Fibroblast of villous mesenchyme (primary cell): ENCODE results near the gene COL12A1. TPM values are rescaled to one million over a fixed set of nuclear protein-coding genes. Genes with fewer than 3 reads are reported as not detected.
A peak's percentile ranks its signal among the peaks of the same experiment; 100 is the strongest.
"Not testable (repeated sequence)": the region's sequence is repeated elsewhere in the genome, so short reads cannot be mapped to it uniquely, and the experiment has no call there.

Experiments
- DNase-seq: peaks from one replicate; pipeline ENCODE4 v3.0.0-alpha.2; 2010; ENCODE audit warnings: low read depth
- H3K4me3 ChIP-seq: 2 replicates; pipeline ENCODE4 v1.5.1; 2011; ENCODE audit warnings: low read depth, mild to moderate bottlenecking, low read length
- total RNA-seq: library from RNA; depleted of rRNA; stranded (reverse); fragments of >200 nt; gene quantifications from 2 replicates; pipeline ENCODE4 v1.2.3, GENCODE V29; 2012
- TF ChIP-seq, protein P1 (sequence below): IDR thresholded peaks from 2 replicates; pipeline ENCODE4 v1.5.1; 2012; ENCODE audit warnings: low read depth, mild to moderate bottlenecking, low read length; ENCODE audit not compliant: insufficient read depth

Gene COL12A1
- total RNA-seq, 1 donor, result 1,107 TPM

DNA sequence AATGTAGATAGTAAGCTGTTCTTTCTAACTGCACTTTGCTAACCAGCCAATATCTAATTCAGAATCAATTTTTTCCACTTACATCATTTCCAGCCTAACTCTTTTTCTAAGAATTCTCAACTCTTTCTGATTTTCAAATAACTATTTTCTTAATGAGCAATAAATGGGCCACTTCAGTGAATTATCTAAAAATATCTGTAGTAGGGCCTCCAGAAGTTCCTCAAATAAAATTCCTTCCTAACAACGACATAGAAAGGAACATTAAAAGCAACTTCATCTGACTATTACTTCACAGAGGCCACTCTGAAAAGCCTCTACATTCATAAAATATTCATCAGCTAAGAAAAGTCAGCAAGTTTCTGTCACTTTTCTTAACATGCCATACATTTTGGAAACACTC is 4.8 kb downstream of the COL12A1 start:
- DNase-seq, result no peak
- TF ChIP-seq, protein P1, sequence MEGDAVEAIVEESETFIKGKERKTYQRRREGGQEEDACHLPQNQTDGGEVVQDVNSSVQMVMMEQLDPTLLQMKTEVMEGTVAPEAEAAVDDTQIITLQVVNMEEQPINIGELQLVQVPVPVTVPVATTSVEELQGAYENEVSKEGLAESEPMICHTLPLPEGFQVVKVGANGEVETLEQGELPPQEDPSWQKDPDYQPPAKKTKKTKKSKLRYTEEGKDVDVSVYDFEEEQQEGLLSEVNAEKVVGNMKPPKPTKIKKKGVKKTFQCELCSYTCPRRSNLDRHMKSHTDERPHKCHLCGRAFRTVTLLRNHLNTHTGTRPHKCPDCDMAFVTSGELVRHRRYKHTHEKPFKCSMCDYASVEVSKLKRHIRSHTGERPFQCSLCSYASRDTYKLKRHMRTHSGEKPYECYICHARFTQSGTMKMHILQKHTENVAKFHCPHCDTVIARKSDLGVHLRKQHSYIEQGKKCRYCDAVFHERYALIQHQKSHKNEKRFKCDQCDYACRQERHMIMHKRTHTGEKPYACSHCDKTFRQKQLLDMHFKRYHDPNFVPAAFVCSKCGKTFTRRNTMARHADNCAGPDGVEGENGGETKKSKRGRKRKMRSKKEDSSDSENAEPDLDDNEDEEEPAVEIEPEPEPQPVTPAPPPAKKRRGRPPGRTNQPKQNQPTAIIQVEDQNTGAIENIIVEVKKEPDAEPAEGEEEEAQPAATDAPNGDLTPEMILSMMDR, result no peak
- no peak overlapping the region for H3K4me3 ChIP-seq

DNA sequence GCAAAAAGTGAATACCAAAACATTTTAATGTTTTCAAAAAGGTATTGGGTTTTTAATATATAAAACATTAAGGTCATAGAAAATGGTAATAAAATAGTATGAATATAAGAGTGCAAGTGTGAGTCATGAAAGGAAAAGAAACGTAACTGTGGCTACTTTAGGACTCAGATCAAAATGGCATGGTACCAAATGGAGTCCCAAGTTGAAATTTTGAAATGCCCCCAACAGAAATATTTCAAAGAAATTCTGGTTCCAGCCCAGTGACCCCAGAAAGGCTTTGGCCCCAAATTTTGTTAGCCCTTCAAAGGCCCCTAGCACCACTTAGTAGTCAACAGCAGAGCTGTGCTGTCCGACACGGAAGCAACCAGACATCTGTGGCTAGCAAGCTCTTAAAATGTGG is 6.0 kb downstream of the COL12A1 start:
- no peak for DNase-seq
- H3K4me3 ChIP-seq, result no peak overlapping the region
- TF ChIP-seq, protein P1, result no peak

DNA sequence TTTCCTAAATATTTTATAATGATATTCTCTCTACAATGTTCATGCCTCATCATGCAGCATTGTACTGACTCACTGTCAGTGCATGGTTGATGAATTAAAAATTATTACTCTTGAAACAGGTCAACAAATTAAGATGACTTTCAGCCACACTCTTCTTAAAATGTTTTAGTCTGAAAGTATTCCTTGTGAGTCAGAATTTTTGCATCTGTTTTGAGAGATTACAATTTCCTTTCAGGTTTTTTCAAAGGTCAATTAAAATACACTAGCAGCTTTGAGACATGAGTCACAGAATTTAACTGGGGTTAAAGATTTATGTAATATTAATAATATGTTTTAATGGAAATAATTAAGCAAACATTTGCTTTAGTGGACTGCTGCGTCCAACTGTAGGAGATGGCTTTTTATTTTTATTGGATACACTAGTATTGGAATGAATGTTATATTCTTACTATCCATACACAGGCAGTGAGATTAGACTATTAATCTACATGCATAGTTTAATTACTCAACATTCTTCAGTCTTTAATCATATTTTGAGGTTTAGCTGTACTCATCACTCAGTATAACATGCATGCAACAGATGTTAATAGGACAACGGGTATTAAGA is 9.7 kb downstream of the COL12A1 start:
- TF ChIP-seq, protein P1, result no peak
- H3K4me3 ChIP-seq, result no peak overlapping the region
- peak; percentile 75 for DNase-seq

DNA sequence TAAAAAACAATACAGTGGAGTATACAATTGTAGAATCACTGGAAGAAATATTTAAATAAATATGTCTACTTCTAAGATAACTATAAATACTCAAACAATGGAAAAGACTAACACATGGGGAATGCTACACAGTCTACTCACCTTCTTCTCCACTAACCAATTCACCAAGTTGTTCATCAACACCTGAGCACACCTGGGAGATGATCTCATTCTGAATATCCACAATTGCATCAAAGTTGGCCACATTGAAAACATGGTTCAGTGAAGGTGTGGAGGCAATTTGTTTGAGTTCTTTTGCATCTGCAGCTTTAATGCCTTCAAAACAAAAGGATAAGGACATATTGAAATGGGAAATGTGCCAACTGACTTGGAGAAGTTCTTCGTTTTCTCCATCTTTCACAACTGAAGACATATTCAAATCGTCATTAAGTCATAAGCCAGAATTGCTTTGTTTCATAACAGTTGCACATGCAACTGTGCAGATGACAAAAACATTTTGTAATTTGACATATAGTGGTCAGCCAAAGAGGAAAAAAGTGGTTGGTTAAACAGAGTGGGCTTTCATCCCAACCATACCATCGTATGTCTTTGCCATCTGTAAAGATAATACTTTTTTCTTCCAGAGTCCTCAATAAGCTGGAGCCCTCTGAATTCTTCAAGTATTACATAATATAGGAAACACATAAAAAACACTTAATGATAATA is 17.5 kb downstream of the COL12A1 start:
- TF ChIP-seq, protein P1, result no peak
- no peak overlapping the region for H3K4me3 ChIP-seq
- no peak for DNase-seq

DNA sequence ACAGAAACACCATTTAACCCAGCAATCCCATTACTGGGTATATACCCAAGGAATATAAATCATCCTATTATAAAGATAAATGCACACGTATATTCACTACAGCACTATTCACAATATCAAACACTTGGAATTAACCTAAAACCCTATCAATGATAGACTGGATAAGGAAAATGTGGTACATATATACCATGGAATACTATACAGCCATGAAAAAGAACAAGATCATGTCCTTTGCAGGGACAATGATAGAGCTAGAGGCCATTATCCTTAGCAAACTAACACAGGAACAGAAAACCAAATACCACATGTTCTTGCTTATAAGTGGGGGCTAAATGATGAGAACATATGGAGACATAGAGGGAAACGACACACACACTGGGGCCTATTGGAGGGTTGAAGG is 19.3 kb downstream of the COL12A1 start:
- H3K4me3 ChIP-seq, DNase-seq: not testable (repeated sequence)

DNA sequence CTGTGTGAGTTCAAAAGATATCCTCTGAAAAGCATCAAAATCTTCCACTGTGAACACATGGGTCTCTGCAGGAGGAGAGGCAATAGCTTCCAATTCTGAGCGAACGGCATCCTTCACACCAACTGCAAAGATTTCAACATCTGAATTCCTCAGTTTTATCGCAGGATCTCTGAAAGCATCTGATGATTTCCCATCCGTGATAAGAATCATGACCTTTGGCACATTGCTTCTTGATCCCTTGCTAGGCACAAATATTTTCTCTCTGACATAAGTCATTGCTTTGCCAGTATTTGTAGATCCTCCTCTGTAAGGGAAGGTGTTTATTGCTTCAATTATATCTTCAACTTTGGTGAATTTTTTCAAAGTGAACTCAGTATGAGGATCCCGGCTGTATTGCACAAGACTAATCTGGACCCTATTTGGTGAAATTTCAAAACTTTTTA is 22.7 kb downstream of the COL12A1 start:
- DNase-seq, result peak; percentile 93
- no peak overlapping the region for H3K4me3 ChIP-seq
- TF ChIP-seq, protein P1, result no peak

DNA sequence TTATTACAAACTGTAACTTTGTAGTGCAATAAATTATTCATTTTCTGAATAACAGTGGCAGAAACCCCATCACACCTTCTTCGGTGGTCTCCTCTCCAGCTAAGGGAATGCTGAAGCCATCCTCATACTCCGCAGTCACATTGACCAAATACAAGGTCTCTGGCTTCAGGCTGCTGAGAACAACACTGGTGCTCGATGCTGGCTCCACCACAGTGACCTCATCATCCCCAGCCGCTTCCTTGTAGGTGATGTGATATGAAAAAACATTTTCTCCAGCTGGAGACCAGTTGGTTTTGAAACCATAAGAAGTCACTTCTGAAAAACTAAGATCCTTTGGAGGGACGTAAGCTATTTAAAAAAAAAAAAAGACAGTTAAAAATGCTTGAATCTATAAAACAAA is 25.0 kb downstream of the COL12A1 start:
- H3K4me3 ChIP-seq, result no peak overlapping the region
- TF ChIP-seq, protein P1, result no peak
- no peak for DNase-seq
